ENCODE data around the gene RAD51AP1.

GRCh38 chr12:4526923-4527546, 11.7 kb upstream of the RAD51AP1 start:
- no peak for TF ChIP-seq EZH2 (IDR thresholded peaks at IDR 0.05; ENCODE audit: insufficient read depth, poor library complexity, severe bottlenecking)
- no peak for TF ChIP-seq EZH2phosphoT487 (IDR thresholded peaks at IDR 0.05; ENCODE audit: insufficient read depth, low read depth)

All from GM23248 (cell line).